Caco-2 (cell line): ENCODE results near the gene SLK. TPM values are rescaled to one million over a fixed set of nuclear protein-coding genes. Genes with fewer than 3 reads are reported as not detected.
A peak's percentile ranks its signal among the peaks of the same experiment; 100 is the strongest.

ENCODE experiments used
- Bru-seq: library from RNA; stranded (reverse); fragments of 400-500 nt; gene quantifications from one replicate; lab custom pipeline; 2021; lab: Mats Ljungman, UMichigan
- BruChase-seq, 2 experiments: library from RNA; stranded (reverse); fragments of 400-500 nt; gene quantifications; one replicate each; lab custom pipeline; 2021; lab: Mats Ljungman, UMichigan
- BruUV-seq: library from RNA; stranded (reverse); fragments of 400-500 nt; replicated peaks from 2 replicates; lab custom pipeline; 2021; lab: Mats Ljungman, UMichigan
- CTCF ChIA-PET: fragments of 300-600 bp; sonication (Branson Sonifier 250); formaldehyde crosslinking; loops from one replicate; lab custom pipeline; 2022; ENCODE audit warnings: antibody characterized with exemption; lab: Charles Lee
- POLR2A ChIA-PET: fragments of 300-600 bp; sonication (Branson Sonifier 250); formaldehyde crosslinking; loops from one replicate; lab custom pipeline; 2022; ENCODE audit warnings: antibody characterized with exemption; lab: Charles Lee
- DNase-seq, 2 experiments: peaks; one replicate each; pipeline versions ENCODE4 v3.0.0 to v3.0.0-alpha.2; 2020 to 2022
- H3K27me3 ChIP-seq: replicated peaks from 2 replicates; pipeline ENCODE4 v1.6.0; 2011; ENCODE audit warnings: low read length; ENCODE audit not compliant: control insufficient read depth, insufficient read depth
- H3K36me3 ChIP-seq: 2 replicates; pipeline ENCODE4 v1.5.1; 2011; ENCODE audit warnings: low read length; ENCODE audit not compliant: control insufficient read depth, insufficient read depth
- H3K4me1 ChIP-seq: fragments of 250-450 bp; sonication (Bioruptor Pico); 2 replicates; pipeline ENCODE4 v1.5.1; 2020; ENCODE audit warnings: mild to moderate bottlenecking
- H3K4me3 ChIP-seq: 2 replicates; pipeline ENCODE4 v1.5.1; 2011; ENCODE audit warnings: low read depth, mild to moderate bottlenecking, control low read depth, low read length
- H3K9me3 ChIP-seq: fragments of 250-450 bp; sonication (Bioruptor Pico); 2 replicates; pipeline ENCODE4 v1.5.1; 2020; ENCODE audit warnings: mild to moderate bottlenecking, moderate library complexity
- H3K27ac Mint-ChIP-seq: one replicate; pipeline ENCODE4 v1.8.0; 2022; ENCODE audit warnings: mixed read lengths; ENCODE audit not compliant: unreplicated experiment
- H3K27me3 Mint-ChIP-seq: one replicate; pipeline ENCODE4 v1.8.0; 2022; ENCODE audit warnings: mixed read lengths; ENCODE audit not compliant: insufficient read depth, unreplicated experiment
- H3K36me3 Mint-ChIP-seq: one replicate; pipeline ENCODE4 v1.8.0; 2022; ENCODE audit warnings: mild to moderate bottlenecking, mixed read lengths; ENCODE audit not compliant: insufficient read depth, unreplicated experiment
- H3K4me1 Mint-ChIP-seq: one replicate; pipeline ENCODE4 v1.8.0; 2022; ENCODE audit warnings: low read depth, mixed read lengths; ENCODE audit not compliant: unreplicated experiment
- H3K4me3 Mint-ChIP-seq: one replicate; pipeline ENCODE4 v1.8.0; 2022; ENCODE audit warnings: mild to moderate bottlenecking, moderate library complexity, mixed read lengths; ENCODE audit not compliant: unreplicated experiment
- H3K9me3 Mint-ChIP-seq: one replicate; pipeline ENCODE4 v1.8.0; 2022; ENCODE audit warnings: mixed read lengths; ENCODE audit not compliant: unreplicated experiment
- intact Hi-C: fragments of 100-400 bp; cut with micrococcal nuclease; formaldehyde crosslinking; loops from one replicate; pipeline ENCODE4 v1.10.0; 2022; ENCODE audit not compliant: unreplicated experiment
- long read RNA-seq: library from polyadenylated mRNA; stranded (forward); transcript quantifications from one replicate; pipeline ENCODE4 v2.0.0, GENCODE V29; 2022
- total RNA-seq: library from RNA; stranded (reverse); gene quantifications from 2 replicates; pipeline ENCODE4 v1.2.3, GENCODE V29; 2022
- TF ChIP-seq, protein P1 (sequence below), 2 experiments: fragments of 200-600 bp in 1 of 2; IDR thresholded peaks; 1 replicate in 1 of 2; 2 replicates in 1 of 2; pipeline versions ENCODE4 v1.5.1 to v1.8.0; 2011 to 2022; ENCODE audit warnings: antibody characterized with exemption in 1 of 2, control low read depth in 1 of 2, inconsistent platforms in 1 of 2, low read depth in 1 of 2, low read length in 1 of 2, mild to moderate bottlenecking in 1 of 2, moderate library complexity in 1 of 2; ENCODE audit not compliant: insufficient read depth in 1 of 2, severe bottlenecking in 1 of 2, unreplicated experiment in 1 of 2

SLK gene
- total RNA-seq (35.6 and 39.5 TPM in 2 replicates), Bru-seq, nascent RNA (percentile 88 among the genes with signal in this experiment), BruChase-seq, experiment 1, labeled RNA remaining after a 2-hour chase (percentile 90 among the genes with signal in this experiment), BruChase-seq, experiment 2, labeled RNA remaining after a 6-hour chase (percentile 92 among the genes with signal in this experiment)
- long read RNA-seq, full-length matches to known transcripts = 25 of 32 reads
- long read RNA-seq, partial matches to known transcripts = 3 of 32 reads
- long read RNA-seq, other reads (novel, unspliced or antisense) = 4 of 32 reads

DNA sequence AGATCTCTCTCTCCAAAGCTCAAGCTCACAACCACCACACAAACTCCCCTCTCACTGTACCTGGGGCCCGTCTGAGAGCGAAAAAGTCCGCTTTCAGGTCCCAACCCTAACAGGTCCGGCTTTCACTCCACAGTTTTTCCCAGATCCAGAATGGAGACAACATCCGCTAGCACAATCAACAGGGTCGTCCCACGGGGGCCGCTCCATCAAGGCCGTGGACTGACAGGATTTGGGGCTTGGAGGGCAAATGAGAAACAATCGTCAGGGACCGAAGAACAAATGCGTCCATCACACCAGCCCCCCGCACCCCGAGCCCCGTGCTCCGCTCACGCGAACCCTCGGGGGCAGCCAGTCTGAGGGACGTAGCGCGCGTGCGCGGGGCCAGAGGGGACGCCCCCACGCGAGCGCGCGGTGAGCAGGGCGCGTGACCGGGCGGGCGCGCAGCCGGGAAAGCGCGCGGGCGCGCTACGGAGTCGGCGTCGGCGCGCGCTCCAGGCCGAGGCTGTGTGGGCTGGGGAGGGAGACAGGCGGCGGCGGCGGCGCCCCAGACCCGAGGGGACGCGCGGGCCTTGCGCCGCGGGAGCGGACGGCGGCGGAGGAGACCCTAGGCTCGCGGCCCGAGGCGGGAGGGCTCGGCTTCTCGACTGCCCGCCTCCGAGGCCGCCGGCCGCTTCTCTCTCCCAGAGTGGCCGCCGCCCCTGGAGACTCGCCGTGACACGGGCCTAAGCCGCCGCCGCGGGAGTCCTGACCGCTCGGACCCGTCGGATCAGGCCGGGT, at the start of gene SLK:
TSS of gene SLK (plus strand) at position 470 of the 777 bp plus-strand sequence. CDS start 606 bp downstream, outside the sequence.
- H3K36me3 ChIP-seq = no peaks in the 10 kb centered on the region; the same call in 1 of the 2 replicates
- POLR2A ChIA-PET = interaction anchor here (0.5 to 0.6 kb wide), 3 partner anchors 37 to 302 kb away, joined by 3 to 5 read pairs (median 3); partner anchors contain the start of gene GSTO2
- H3K4me1 Mint-ChIP-seq = peaks cover 9% of the 10 kb centered on the region
- H3K27ac Mint-ChIP-seq = peak within 1 kb of the TSS; percentile 88
- no peaks in the 10 kb centered on the region for H3K27me3 Mint-ChIP-seq
- DNase-seq = peak; percentile 76 to 89
- no peaks in the 10 kb centered on the region for H3K27me3 ChIP-seq
- no peaks in the 10 kb centered on the region for H3K36me3 Mint-ChIP-seq
- no peaks in the 10 kb centered on the region for H3K9me3 ChIP-seq
- intact Hi-C loops = loop anchor here (1.0 to 2.0 kb wide), 4 partner anchors 38 to 154 kb away; partner anchors contain the start of gene STN1
- CTCF ChIA-PET = interaction anchor here (1.1 kb wide), 1 partner anchor 79 kb away, joined by 3 read pairs; no protein-coding TSS in a partner anchor
- peaks cover 8% of the 10 kb centered on the region for H3K4me1 ChIP-seq
- H3K4me3 ChIP-seq = peak within 1 kb of the TSS; percentile 95
- TF ChIP-seq, protein P1, sequence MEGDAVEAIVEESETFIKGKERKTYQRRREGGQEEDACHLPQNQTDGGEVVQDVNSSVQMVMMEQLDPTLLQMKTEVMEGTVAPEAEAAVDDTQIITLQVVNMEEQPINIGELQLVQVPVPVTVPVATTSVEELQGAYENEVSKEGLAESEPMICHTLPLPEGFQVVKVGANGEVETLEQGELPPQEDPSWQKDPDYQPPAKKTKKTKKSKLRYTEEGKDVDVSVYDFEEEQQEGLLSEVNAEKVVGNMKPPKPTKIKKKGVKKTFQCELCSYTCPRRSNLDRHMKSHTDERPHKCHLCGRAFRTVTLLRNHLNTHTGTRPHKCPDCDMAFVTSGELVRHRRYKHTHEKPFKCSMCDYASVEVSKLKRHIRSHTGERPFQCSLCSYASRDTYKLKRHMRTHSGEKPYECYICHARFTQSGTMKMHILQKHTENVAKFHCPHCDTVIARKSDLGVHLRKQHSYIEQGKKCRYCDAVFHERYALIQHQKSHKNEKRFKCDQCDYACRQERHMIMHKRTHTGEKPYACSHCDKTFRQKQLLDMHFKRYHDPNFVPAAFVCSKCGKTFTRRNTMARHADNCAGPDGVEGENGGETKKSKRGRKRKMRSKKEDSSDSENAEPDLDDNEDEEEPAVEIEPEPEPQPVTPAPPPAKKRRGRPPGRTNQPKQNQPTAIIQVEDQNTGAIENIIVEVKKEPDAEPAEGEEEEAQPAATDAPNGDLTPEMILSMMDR (IDR thresholded peaks at IDR 0.05; ENCODE audit: insufficient read depth in 1 of 2, low read depth in 1 of 2, low read length in 1 of 2, severe bottlenecking in 1 of 2, unreplicated experiment in 1 of 2) = no peak
- no peaks in the 10 kb centered on the region for H3K9me3 Mint-ChIP-seq
- H3K4me3 Mint-ChIP-seq = peak within 1 kb of the TSS; percentile 86
- no TSS peak for BruUV-seq

DNA sequence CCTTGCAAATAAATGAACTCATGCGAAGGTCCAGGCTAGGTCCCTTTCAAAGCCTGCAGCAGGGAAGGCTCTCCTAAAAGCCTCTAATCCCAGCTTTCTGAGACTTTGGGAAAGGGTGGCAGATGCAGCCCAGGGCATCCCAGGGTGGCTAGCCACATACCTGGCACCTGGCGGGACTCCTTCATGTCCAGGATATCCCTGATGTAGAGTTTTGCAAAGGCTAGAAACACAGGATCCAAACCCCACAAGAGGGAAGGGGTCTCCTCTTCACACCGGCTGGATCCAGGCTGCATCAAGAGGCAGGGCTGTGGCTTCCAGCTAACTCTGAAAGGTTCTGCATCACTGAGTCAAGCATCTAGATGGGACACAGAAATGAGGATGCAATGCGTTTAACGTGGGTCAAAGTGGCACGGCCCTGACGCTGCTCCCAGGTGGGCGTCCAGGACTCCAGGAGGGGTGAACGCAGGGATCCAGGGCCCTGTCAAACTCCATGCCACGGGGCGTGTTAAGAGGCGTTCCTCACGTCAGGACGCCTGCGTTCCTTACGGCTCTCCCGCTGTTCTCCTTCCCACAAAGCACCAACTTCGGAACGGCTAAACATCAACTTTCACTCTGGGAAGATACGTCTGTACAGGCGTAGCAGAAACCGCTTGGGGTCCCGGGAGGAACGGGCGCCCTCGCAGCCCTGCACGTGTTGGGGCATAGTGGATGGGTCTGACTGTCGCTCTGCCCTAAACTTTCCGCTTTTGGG, 49.5 kb upstream of the SLK start:
- ChIA-PET CTCF (interaction anchor here (0.7 kb wide), 1 partner anchor 44 kb away, joined by 4 read pairs; no protein-coding TSS in a partner anchor), POLR2A (interaction anchor here (0.6 to 1.0 kb wide), 4 partner anchors 7 to 46 kb away, joined by 3 to 4 read pairs (median 4); no protein-coding TSS in a partner anchor)
- TF ChIP-seq, protein P1 (IDR thresholded peaks at IDR 0.05; ENCODE audit: insufficient read depth in 1 of 2, low read depth in 1 of 2, low read length in 1 of 2, severe bottlenecking in 1 of 2, unreplicated experiment in 1 of 2) = no peak
- BruUV-seq = no TSS peak
- intact Hi-C loops = loop anchor here (1.0 to 2.0 kb wide), 3 partner anchors 9 to 49 kb away; partner anchors contain the start of gene SLK
- H3K27me3 ChIP-seq = no peaks in the 10 kb centered on the region
- H3K4me1 ChIP-seq = peaks cover 17% of the 10 kb centered on the region
- peak overlapping the region; percentile 64 for H3K4me3 ChIP-seq
- Mint-ChIP-seq H3K27me3 (no peaks in the 10 kb centered on the region), H3K27ac (peak overlapping the region; percentile 94), H3K9me3 (no peaks in the 10 kb centered on the region), H3K4me1 (no peaks in the 10 kb centered on the region), H3K4me3 (peak overlapping the region; percentile 95), H3K36me3 (peaks cover 20% of the 10 kb centered on the region)
- peaks cover 3% of the 10 kb centered on the region for H3K36me3 ChIP-seq
- peaks cover 11% of the 10 kb centered on the region for H3K9me3 ChIP-seq
- peak in 1 of 2 experiments; percentile 52 for DNase-seq
